Ovary (tissue), 3 donors: ENCODE results near the gene SIGMAR1.

Experiments used
- EP300 ChIP-seq: sonication (generic); formaldehyde crosslinking; IDR thresholded peaks from one replicate; pipeline ENCODE4 v1.6.1; 2017; ENCODE audit warnings: antibody characterized with exemption
- POLR2A ChIP-seq: fragments of 450-650 bp; IDR thresholded peaks from one replicate; pipeline ENCODE4 v1.6.1; 2017; ENCODE audit warnings: antibody characterized with exemption, mild to moderate bottlenecking, moderate library complexity
- TF ChIP-seq, protein P1 (sequence below), 3 donors: fragments of 450-650 bp in 2 of 3; fragments of 200-600 bp in 1 of 3; IDR thresholded peaks; one replicate each; pipeline versions ENCODE4 v1.5.1 to v1.8.0; 2016 to 2022; ENCODE audit warnings: antibody characterized with exemption in 3 of 3, mild to moderate bottlenecking in 1 of 3
- donor health status: DM: no; HTN: no; CAD: no.

DNA sequence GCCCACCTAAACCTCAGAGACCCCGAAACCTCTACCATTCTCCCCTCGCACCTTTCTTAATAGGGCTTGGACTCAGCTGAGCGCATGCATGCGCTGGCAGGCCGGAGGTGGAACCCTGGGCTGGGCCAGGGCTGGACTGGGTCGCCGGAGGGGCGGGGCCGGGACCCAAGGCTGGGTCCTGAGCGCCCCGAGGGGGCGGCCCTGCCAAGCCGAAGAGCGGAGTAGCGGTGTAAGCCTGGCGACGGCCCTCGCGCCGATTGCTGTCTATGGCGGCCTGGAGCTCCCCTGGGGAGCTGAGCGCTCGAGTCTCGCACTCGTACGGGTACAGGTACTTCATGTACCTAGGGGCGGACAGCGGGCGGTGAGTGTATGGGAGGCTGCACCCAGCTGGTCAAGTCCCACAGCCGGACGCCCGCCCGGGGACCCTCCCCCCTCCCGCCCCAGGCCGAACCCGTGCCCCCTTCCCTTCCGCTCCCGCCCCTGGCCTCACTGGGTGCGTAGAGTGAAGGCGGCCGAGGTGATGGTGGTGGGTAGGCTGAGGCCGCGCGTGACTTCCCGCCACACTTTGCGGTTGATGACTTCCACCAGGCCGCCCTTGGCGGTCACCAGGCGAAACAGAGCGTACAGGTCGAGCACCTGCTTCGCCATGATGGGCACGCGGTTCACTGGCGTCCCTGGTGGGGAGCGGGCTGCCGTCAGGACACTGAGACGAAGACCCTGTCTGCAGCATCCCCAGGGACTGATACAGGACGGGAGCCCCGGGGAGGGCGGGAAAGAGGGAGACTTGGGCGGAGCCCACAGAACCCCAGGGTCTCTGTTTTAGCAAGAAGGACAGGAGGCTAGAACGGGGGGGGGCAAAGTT, 14.0 kb downstream of the SIGMAR1 start:
- TF ChIP-seq, protein P1, sequence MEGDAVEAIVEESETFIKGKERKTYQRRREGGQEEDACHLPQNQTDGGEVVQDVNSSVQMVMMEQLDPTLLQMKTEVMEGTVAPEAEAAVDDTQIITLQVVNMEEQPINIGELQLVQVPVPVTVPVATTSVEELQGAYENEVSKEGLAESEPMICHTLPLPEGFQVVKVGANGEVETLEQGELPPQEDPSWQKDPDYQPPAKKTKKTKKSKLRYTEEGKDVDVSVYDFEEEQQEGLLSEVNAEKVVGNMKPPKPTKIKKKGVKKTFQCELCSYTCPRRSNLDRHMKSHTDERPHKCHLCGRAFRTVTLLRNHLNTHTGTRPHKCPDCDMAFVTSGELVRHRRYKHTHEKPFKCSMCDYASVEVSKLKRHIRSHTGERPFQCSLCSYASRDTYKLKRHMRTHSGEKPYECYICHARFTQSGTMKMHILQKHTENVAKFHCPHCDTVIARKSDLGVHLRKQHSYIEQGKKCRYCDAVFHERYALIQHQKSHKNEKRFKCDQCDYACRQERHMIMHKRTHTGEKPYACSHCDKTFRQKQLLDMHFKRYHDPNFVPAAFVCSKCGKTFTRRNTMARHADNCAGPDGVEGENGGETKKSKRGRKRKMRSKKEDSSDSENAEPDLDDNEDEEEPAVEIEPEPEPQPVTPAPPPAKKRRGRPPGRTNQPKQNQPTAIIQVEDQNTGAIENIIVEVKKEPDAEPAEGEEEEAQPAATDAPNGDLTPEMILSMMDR (IDR thresholded peaks at IDR 0.05), result no peak
- TF ChIP-seq POLR2A (no peak), EP300 (no peak)
